ENCODE measurements around the gene MSI2.

- TF ChIP-seq, protein P1, sequence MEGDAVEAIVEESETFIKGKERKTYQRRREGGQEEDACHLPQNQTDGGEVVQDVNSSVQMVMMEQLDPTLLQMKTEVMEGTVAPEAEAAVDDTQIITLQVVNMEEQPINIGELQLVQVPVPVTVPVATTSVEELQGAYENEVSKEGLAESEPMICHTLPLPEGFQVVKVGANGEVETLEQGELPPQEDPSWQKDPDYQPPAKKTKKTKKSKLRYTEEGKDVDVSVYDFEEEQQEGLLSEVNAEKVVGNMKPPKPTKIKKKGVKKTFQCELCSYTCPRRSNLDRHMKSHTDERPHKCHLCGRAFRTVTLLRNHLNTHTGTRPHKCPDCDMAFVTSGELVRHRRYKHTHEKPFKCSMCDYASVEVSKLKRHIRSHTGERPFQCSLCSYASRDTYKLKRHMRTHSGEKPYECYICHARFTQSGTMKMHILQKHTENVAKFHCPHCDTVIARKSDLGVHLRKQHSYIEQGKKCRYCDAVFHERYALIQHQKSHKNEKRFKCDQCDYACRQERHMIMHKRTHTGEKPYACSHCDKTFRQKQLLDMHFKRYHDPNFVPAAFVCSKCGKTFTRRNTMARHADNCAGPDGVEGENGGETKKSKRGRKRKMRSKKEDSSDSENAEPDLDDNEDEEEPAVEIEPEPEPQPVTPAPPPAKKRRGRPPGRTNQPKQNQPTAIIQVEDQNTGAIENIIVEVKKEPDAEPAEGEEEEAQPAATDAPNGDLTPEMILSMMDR (IDR thresholded peaks at IDR 0.05; ENCODE audit: insufficient read depth, low read length, poor library complexity, severe bottlenecking): no peak
- TF ChIP-seq EZH2phosphoT487 (conservative IDR thresholded peaks at IDR 0.05; ENCODE audit: low read length): no peak
Measured at GRCh38 chr17:57379895-57380434, 123.6 kb downstream of the MSI2 start.

Measured in SU-DHL-6 (cell line).